ENCODE data around the gene FAIM2.

The FAIM2 gene

DNA sequence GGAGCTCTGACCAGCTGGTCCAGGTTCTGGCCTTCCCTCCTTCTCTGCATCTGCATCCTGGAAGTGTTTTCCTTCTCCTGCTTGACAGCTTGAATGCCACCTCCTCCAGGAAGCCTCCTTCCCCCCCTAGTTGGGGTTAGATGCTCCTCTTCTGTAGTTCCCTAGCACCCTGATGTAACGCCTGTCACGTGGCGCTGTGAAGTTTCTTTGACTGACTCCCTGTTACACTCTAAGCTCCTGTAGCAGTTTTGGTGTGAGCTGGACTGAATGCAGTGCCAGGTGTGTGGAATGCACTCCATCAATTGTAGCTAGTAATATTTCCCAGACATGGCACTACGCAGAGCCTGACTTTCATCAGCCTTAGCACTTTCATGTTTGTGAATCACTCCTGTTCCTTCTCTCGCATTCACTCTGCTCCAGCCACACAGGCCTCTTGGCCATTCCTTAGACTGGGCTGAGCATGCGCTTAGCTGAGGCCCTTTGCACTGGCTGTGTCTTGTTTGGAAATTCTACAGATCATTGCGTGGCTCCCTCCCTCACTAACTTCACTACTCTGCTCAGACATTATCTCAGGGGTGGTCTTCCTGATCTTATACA, 2.1 kb upstream of the FAIM2 start:
- Histone ChIP-seq H3K4me3 (ENCODE audit: low read depth in 1 of 2, low read length in 2 of 2) (no peak overlapping the region), H3K9ac (ENCODE audit: low read depth, low read length) (no peak overlapping the region), H3K4me2 (ENCODE audit: insufficient read depth, low read length) (no peak overlapping the region), H3K27me3 (ENCODE audit: insufficient read depth, low read length, poor library complexity) (peaks cover 20% of the 10 kb centered on the region), H3K27ac (ENCODE audit: low read length) (no peak overlapping the region), H3K79me2 (ENCODE audit: insufficient read depth, low read length) (no peaks in the 10 kb centered on the region), H3K36me3 (ENCODE audit: insufficient read depth, low read length) (no peaks in the 10 kb centered on the region), H2AFZ (ENCODE audit: low read depth, low read length) (no peak overlapping the region), H3K9me3 (ENCODE audit: insufficient read depth, low read length, severe bottlenecking) (no peaks in the 10 kb centered on the region), H3K4me1 (ENCODE audit: insufficient read depth, low read length) (peaks cover 15% of the 10 kb centered on the region), H4K20me1 (ENCODE audit: insufficient read depth, low read length) (no peaks in the 10 kb centered on the region)
- TF ChIP-seq, protein P1, sequence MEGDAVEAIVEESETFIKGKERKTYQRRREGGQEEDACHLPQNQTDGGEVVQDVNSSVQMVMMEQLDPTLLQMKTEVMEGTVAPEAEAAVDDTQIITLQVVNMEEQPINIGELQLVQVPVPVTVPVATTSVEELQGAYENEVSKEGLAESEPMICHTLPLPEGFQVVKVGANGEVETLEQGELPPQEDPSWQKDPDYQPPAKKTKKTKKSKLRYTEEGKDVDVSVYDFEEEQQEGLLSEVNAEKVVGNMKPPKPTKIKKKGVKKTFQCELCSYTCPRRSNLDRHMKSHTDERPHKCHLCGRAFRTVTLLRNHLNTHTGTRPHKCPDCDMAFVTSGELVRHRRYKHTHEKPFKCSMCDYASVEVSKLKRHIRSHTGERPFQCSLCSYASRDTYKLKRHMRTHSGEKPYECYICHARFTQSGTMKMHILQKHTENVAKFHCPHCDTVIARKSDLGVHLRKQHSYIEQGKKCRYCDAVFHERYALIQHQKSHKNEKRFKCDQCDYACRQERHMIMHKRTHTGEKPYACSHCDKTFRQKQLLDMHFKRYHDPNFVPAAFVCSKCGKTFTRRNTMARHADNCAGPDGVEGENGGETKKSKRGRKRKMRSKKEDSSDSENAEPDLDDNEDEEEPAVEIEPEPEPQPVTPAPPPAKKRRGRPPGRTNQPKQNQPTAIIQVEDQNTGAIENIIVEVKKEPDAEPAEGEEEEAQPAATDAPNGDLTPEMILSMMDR (IDR thresholded peaks at IDR 0.05; ENCODE audit: borderline replicate concordance, extremely low read depth, low read length, poor library complexity, severe bottlenecking): no peak
- TF ChIP-seq EZH2 (IDR thresholded peaks at IDR 0.05; ENCODE audit: borderline replicate concordance, low read depth, low read length, severe bottlenecking): no peak
- DNase-seq (no peak), ATAC-seq (ENCODE audit: insufficient read depth, low read depth) (no peak)

DNA sequence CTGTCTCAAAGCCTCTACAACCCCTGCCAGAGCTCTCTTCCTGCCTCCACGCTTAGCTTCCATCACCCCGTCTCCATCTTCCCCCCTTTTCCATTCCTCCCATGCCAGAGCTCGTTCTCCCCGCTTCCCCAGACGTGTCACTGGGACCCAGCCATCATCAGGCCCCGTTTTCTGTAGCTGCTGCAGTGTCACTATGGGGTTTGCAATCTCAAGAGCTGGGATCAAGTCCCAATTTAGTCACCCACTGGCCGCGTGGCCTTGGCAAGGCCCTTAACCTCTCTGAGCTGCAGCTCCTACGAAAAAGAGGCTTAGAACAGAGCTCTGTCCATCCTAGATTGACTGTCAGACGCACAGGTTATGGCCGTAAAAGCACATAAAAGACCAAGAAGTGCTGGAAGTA, 901 bp upstream of the FAIM2 start:
- H4K20me1 ChIP-seq (ENCODE audit: insufficient read depth, low read length): no peaks in the 10 kb centered on the region
- H3K4me3 ChIP-seq (ENCODE audit: low read depth in 1 of 2, low read length in 2 of 2): peak overlapping the region in 1 of 2 experiments; percentile 50; a peak in 1 of 4 replicates
- peak overlapping the region; percentile 62 for H3K4me2 ChIP-seq (ENCODE audit: insufficient read depth, low read length)
- no peaks in the 10 kb centered on the region for H3K36me3 ChIP-seq (ENCODE audit: insufficient read depth, low read length)
- no peaks in the 10 kb centered on the region for H3K79me2 ChIP-seq (ENCODE audit: insufficient read depth, low read length)
- no peak overlapping the region for H2AFZ ChIP-seq (ENCODE audit: low read depth, low read length)
- TF ChIP-seq, protein P1 (IDR thresholded peaks at IDR 0.05; ENCODE audit: borderline replicate concordance, extremely low read depth, low read length, poor library complexity, severe bottlenecking): no peak
- TF ChIP-seq EZH2 (IDR thresholded peaks at IDR 0.05; ENCODE audit: borderline replicate concordance, low read depth, low read length, severe bottlenecking): no peak
- no peaks in the 10 kb centered on the region for H3K9me3 ChIP-seq (ENCODE audit: insufficient read depth, low read length, severe bottlenecking)
- peaks cover 15% of the 10 kb centered on the region for H3K4me1 ChIP-seq (ENCODE audit: insufficient read depth, low read length)
- peak overlapping the region; percentile 15; the same call in 1 of the 2 replicates for H3K9ac ChIP-seq (ENCODE audit: low read depth, low read length)
- H3K27ac ChIP-seq (ENCODE audit: low read length): no peak overlapping the region
- no peak for ATAC-seq (ENCODE audit: insufficient read depth, low read depth)
- peaks cover 20% of the 10 kb centered on the region for H3K27me3 ChIP-seq (ENCODE audit: insufficient read depth, low read length, poor library complexity)
- no peak for DNase-seq

- Histone ChIP-seq H2AFZ (ENCODE audit: low read depth, low read length) (no peak overlapping the region), H4K20me1 (ENCODE audit: insufficient read depth, low read length) (no peaks in the 10 kb centered on the region), H3K36me3 (ENCODE audit: insufficient read depth, low read length) (no peaks in the 10 kb centered on the region), H3K27ac (ENCODE audit: low read length) (no peak overlapping the region), H3K4me1 (ENCODE audit: insufficient read depth, low read length) (peaks cover 15% of the 10 kb centered on the region), H3K27me3 (ENCODE audit: insufficient read depth, low read length, poor library complexity) (peaks cover 20% of the 10 kb centered on the region), H3K9ac (ENCODE audit: low read depth, low read length) (no peak overlapping the region), H3K9me3 (ENCODE audit: insufficient read depth, low read length, severe bottlenecking) (no peaks in the 10 kb centered on the region), H3K4me2 (ENCODE audit: insufficient read depth, low read length) (peak overlapping the region; percentile 62), H3K79me2 (ENCODE audit: insufficient read depth, low read length) (no peaks in the 10 kb centered on the region), H3K4me3 (ENCODE audit: low read depth in 1 of 2, low read length in 2 of 2) (peak overlapping the region in 1 of 2 experiments; percentile 49; a peak in 2 of 4 replicates)
- DNase-seq (no peak), ATAC-seq (ENCODE audit: insufficient read depth, low read depth) (peak; percentile 4; the same call in 1 of the 3 replicates)
- TF ChIP-seq EZH2 (IDR thresholded peaks at IDR 0.05; ENCODE audit: borderline replicate concordance, low read depth, low read length, severe bottlenecking): peak; percentile 55
- TF ChIP-seq, protein P1 (IDR thresholded peaks at IDR 0.05; ENCODE audit: borderline replicate concordance, extremely low read depth, low read length, poor library complexity, severe bottlenecking): no peak
These were observed 375 bp downstream of the FAIM2 start for GRCh38 chr12:49903351-49903699.
